ENCODE measurements around the gene PRAF2. TPM values are rescaled to one million over a fixed set of nuclear protein-coding genes. Genes with fewer than 3 reads are reported as not detected.

The PRAF2 gene
- total RNA-seq, 2 donors from 2014 or later = 24.0 to 25.7 TPM

DNA sequence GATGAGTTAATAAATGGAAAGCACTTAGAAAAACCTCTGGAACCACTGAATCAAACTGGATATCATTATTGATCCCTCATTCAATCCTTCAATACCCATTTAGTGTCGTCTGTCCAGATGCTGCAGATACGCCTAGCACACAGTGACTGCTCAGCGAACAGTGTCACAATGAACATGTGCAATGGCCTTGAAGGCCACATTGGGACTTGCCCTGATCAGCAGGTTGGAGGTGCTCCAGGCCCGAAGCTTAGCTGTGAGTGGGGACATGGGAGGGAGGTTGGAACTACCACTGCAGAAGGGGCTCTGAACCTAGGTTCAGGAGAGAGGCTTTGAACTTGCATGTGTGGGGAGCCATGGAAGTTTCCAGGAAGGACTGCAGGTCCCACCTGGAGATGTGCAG, 32.5 kb upstream of the PRAF2 start:
- TF ChIP-seq, protein P1, sequence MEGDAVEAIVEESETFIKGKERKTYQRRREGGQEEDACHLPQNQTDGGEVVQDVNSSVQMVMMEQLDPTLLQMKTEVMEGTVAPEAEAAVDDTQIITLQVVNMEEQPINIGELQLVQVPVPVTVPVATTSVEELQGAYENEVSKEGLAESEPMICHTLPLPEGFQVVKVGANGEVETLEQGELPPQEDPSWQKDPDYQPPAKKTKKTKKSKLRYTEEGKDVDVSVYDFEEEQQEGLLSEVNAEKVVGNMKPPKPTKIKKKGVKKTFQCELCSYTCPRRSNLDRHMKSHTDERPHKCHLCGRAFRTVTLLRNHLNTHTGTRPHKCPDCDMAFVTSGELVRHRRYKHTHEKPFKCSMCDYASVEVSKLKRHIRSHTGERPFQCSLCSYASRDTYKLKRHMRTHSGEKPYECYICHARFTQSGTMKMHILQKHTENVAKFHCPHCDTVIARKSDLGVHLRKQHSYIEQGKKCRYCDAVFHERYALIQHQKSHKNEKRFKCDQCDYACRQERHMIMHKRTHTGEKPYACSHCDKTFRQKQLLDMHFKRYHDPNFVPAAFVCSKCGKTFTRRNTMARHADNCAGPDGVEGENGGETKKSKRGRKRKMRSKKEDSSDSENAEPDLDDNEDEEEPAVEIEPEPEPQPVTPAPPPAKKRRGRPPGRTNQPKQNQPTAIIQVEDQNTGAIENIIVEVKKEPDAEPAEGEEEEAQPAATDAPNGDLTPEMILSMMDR (IDR thresholded peaks at IDR 0.05) = no peak
- Histone ChIP-seq H3K4me1 (ENCODE audit: control insufficient read depth in 1 of 2, low read depth in 2 of 2) (no peaks in the 10 kb centered on the region), H3K4me3 (no peak overlapping the region), H3K36me3 (peaks cover 4% of the 10 kb centered on the region), H3K27me3 (replicated peaks; ENCODE audit: insufficient read depth) (no peaks in the 10 kb centered on the region), H3K27ac (no peak overlapping the region), H3K9me3 (no peaks in the 10 kb centered on the region)
- ATAC-seq (ENCODE audit: insufficient number of reproducible peaks, low FRiP score, low read depth) (no peak), DNase-seq (ENCODE audit: low spot score) (no peak)

DNA sequence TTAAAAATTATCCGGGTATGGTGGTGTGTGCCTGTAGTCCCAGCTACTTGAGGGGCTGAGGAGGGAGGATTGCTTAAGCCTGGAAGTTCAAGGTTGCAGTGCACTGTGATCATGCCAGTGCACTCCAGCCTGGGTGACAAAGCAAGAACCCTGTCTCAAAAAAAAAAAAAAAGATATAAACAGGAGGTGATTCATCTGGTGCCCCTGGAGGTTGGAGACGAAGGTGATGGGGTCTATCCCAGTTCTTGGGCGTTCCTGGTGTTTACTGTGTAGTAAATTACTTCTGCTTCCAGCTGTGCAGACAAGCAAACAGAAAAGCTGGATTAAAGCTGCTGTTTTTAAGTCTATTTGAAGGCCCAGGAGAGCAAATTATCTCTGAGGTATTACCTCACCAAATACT, 29.8 kb upstream of the PRAF2 start:
- Histone ChIP-seq H3K36me3 (no peaks in the 10 kb centered on the region), H3K4me3 (no peak overlapping the region), H3K4me1 (ENCODE audit: control insufficient read depth in 1 of 2, low read depth in 2 of 2) (no peaks in the 10 kb centered on the region), H3K27ac (no peak overlapping the region), H3K27me3 (replicated peaks; ENCODE audit: insufficient read depth) (no peaks in the 10 kb centered on the region), H3K9me3 (no peaks in the 10 kb centered on the region)
- DNase-seq (ENCODE audit: low spot score) = no peak
- ATAC-seq (ENCODE audit: insufficient number of reproducible peaks, low FRiP score, low read depth) = no peak
- TF ChIP-seq, protein P1 (IDR thresholded peaks at IDR 0.05) = no peak

DNA sequence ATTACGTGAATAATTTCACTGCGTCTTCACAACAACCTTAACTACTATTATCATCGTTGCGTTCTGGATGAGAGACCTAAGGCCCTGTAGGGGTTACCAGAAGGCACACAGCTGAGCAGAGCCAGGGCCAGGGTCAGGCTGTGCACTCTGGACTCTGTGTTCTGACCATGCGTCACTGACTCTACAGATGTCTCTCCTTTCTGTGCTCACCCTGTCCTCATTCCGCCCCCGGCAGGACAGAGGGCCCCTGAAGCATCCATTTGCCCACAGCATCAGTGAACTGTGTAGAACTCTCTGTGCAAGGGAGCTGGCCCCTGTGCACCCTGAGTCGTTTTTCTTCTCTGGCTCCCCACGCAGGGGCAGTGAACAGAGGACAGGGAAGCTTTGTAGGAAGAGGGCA, 28.4 kb upstream of the PRAF2 start:
- TF ChIP-seq, protein P1 (IDR thresholded peaks at IDR 0.05) = no peak
- Histone ChIP-seq H3K4me3 (no peak overlapping the region), H3K4me1 (ENCODE audit: control insufficient read depth in 1 of 2, low read depth in 2 of 2) (no peaks in the 10 kb centered on the region), H3K36me3 (no peaks in the 10 kb centered on the region), H3K27ac (no peak overlapping the region), H3K27me3 (replicated peaks; ENCODE audit: insufficient read depth) (no peaks in the 10 kb centered on the region), H3K9me3 (no peaks in the 10 kb centered on the region)
- DNase-seq (ENCODE audit: low spot score) (no peak), ATAC-seq (ENCODE audit: insufficient number of reproducible peaks, low FRiP score, low read depth) (no peak)

DNA sequence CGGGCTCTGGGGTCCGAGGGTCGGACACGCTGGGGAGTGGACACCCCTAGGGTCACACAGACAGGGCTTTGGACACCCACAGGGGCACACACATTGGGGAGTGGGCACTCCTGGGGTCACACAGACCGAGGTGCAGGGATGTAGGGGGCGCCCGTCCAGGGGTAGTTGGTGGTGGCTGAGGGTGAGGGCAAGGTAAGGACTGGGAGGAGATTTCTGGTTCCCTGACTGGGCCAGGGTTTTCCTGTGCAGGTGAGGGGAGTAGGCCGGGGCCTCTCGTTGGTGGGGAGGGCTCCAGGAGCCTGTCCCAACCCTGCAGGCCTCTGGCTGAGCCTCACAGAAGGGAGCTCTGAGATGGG, 27.8 kb upstream of the PRAF2 start:
- DNase-seq (ENCODE audit: low spot score) (no peak), ATAC-seq (ENCODE audit: insufficient number of reproducible peaks, low FRiP score, low read depth) (no peak)
- Histone ChIP-seq H3K27me3 (replicated peaks; ENCODE audit: insufficient read depth) (no peaks in the 10 kb centered on the region), H3K4me1 (ENCODE audit: control insufficient read depth in 1 of 2, low read depth in 2 of 2) (no peaks in the 10 kb centered on the region), H3K36me3 (no peaks in the 10 kb centered on the region), H3K4me3 (peak overlapping the region; percentile 76), H3K9me3 (no peaks in the 10 kb centered on the region), H3K27ac (peak overlapping the region in 1 of 2 donors; percentile 41)
- TF ChIP-seq, protein P1 (IDR thresholded peaks at IDR 0.05) = no peak

DNA sequence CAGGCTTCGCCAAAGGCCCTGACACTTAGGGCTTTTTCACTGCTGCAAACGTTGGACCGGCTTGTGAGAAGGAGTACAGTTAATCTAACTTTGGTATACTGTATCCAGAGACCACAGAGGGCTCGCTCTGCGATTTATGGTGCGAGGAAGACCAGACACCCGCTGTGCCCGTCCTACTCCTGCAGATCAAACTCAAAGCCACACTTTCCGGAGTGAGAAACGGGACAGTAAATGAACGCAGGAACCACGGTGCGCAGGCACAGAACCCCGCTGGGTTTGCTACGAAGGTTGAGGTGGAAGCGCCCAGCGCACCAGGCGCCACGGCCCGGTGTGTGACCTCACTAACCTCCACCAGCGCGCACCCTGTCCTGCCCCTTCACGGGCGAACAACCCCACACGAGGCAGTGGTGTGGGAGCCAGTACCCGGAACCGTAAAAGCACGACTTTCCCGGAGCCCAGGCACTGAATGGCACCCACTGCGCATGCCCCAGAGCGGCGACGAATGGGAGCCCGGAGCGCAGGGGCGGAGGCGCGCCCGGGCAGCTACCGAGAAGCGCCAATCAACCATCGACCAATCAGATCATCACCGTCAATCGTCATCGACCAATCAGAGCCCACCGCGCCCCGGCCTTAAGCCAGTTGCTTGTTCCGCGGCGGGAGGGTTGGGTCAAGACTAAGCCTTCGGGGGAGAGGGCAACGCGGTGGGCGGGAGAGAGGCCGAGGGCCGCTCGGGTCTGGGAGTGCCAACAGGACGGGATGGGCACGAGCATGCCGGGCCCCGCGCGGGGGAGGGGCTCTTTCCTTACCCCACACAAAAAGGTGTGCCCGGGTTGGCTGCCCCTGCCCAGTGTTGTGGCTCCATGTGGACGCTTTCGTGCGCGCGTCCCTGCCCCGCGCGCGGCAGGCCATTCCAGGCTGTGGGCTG, 27.2 kb upstream of the PRAF2 start:
- TF ChIP-seq, protein P1 (IDR thresholded peaks at IDR 0.05) = no peak

More for the DNA sequence above, 27.2 kb upstream of the PRAF2 start:
- Histone ChIP-seq H3K4me1 (ENCODE audit: control insufficient read depth in 1 of 2, low read depth in 2 of 2) (no peaks in the 10 kb centered on the region), H3K4me3 (peak overlapping the region; percentile 76), H3K27ac (peak overlapping the region; percentile 70 to 78), H3K9me3 (no peaks in the 10 kb centered on the region), H3K27me3 (replicated peaks; ENCODE audit: insufficient read depth) (no peaks in the 10 kb centered on the region), H3K36me3 (no peaks in the 10 kb centered on the region)
- ATAC-seq (ENCODE audit: insufficient number of reproducible peaks, low FRiP score, low read depth) (peak; percentile 97), DNase-seq (ENCODE audit: low spot score) (peak; percentile 61)

Data from thoracic aorta (tissue), 2 donors.